Caco-2 (cell line): ENCODE data around the gene POTEB2. TPM values are rescaled to one million over a fixed set of nuclear protein-coding genes. Genes with fewer than 3 reads are reported as not detected.
"Not testable (repeated sequence)": the region's sequence is repeated elsewhere in the genome, so short reads cannot be mapped to it uniquely, and the experiment has no call there.

Source experiments
- Bru-seq: library from RNA; stranded (reverse); fragments of 400-500 nt; gene quantifications from one replicate; lab custom pipeline; 2021; lab: Mats Ljungman, UMichigan
- BruChase-seq, 2 experiments: library from RNA; stranded (reverse); fragments of 400-500 nt; gene quantifications; one replicate each; lab custom pipeline; 2021; lab: Mats Ljungman, UMichigan
- BruUV-seq: library from RNA; stranded (reverse); fragments of 400-500 nt; replicated peaks from 2 replicates; lab custom pipeline; 2021; lab: Mats Ljungman, UMichigan
- CTCF ChIA-PET: fragments of 300-600 bp; sonication (Branson Sonifier 250); formaldehyde crosslinking; loops from one replicate; lab custom pipeline; 2022; ENCODE audit warnings: antibody characterized with exemption; lab: Charles Lee
- POLR2A ChIA-PET: fragments of 300-600 bp; sonication (Branson Sonifier 250); formaldehyde crosslinking; loops from one replicate; lab custom pipeline; 2022; ENCODE audit warnings: antibody characterized with exemption; lab: Charles Lee
- DNase-seq, 2 experiments: peaks; one replicate each; pipeline versions ENCODE4 v3.0.0 to v3.0.0-alpha.2; 2020 to 2022
- H3K27me3 ChIP-seq: replicated peaks from 2 replicates; pipeline ENCODE4 v1.6.0; 2011; ENCODE audit warnings: low read length; ENCODE audit not compliant: control insufficient read depth, insufficient read depth
- H3K36me3 ChIP-seq: 2 replicates; pipeline ENCODE4 v1.5.1; 2011; ENCODE audit warnings: low read length; ENCODE audit not compliant: control insufficient read depth, insufficient read depth
- H3K4me1 ChIP-seq: fragments of 250-450 bp; sonication (Bioruptor Pico); 2 replicates; pipeline ENCODE4 v1.5.1; 2020; ENCODE audit warnings: mild to moderate bottlenecking
- H3K4me3 ChIP-seq: 2 replicates; pipeline ENCODE4 v1.5.1; 2011; ENCODE audit warnings: low read depth, mild to moderate bottlenecking, control low read depth, low read length
- H3K9me3 ChIP-seq: fragments of 250-450 bp; sonication (Bioruptor Pico); 2 replicates; pipeline ENCODE4 v1.5.1; 2020; ENCODE audit warnings: mild to moderate bottlenecking, moderate library complexity
- H3K27ac Mint-ChIP-seq: one replicate; pipeline ENCODE4 v1.8.0; 2022; ENCODE audit warnings: mixed read lengths; ENCODE audit not compliant: unreplicated experiment
- H3K27me3 Mint-ChIP-seq: one replicate; pipeline ENCODE4 v1.8.0; 2022; ENCODE audit warnings: mixed read lengths; ENCODE audit not compliant: insufficient read depth, unreplicated experiment
- H3K36me3 Mint-ChIP-seq: one replicate; pipeline ENCODE4 v1.8.0; 2022; ENCODE audit warnings: mild to moderate bottlenecking, mixed read lengths; ENCODE audit not compliant: insufficient read depth, unreplicated experiment
- H3K4me1 Mint-ChIP-seq: one replicate; pipeline ENCODE4 v1.8.0; 2022; ENCODE audit warnings: low read depth, mixed read lengths; ENCODE audit not compliant: unreplicated experiment
- H3K4me3 Mint-ChIP-seq: one replicate; pipeline ENCODE4 v1.8.0; 2022; ENCODE audit warnings: mild to moderate bottlenecking, moderate library complexity, mixed read lengths; ENCODE audit not compliant: unreplicated experiment
- H3K9me3 Mint-ChIP-seq: one replicate; pipeline ENCODE4 v1.8.0; 2022; ENCODE audit warnings: mixed read lengths; ENCODE audit not compliant: unreplicated experiment
- intact Hi-C: fragments of 100-400 bp; cut with micrococcal nuclease; formaldehyde crosslinking; loops from one replicate; pipeline ENCODE4 v1.10.0; 2022; ENCODE audit not compliant: unreplicated experiment
- long read RNA-seq: library from polyadenylated mRNA; stranded (forward); transcript quantifications from one replicate; pipeline ENCODE4 v2.0.0, GENCODE V29; 2022
- microRNA-seq: library from miRNA; unstranded; fragments of <30 nt; microRNA quantifications from one replicate; pipeline ENCODE4 v1.2.0, GENCODE V29; 2022
- total RNA-seq: library from RNA; stranded (reverse); gene quantifications from 2 replicates; pipeline ENCODE4 v1.2.3, GENCODE V29; 2022

POTEB2 gene
- total RNA-seq (not detected in 2 replicates), Bru-seq, nascent RNA (not detected), BruChase-seq, experiment 1, labeled RNA remaining after a 2-hour chase (not detected), BruChase-seq, experiment 2, labeled RNA remaining after a 6-hour chase (not detected)
- long read RNA-seq: 0 reads

DNA sequence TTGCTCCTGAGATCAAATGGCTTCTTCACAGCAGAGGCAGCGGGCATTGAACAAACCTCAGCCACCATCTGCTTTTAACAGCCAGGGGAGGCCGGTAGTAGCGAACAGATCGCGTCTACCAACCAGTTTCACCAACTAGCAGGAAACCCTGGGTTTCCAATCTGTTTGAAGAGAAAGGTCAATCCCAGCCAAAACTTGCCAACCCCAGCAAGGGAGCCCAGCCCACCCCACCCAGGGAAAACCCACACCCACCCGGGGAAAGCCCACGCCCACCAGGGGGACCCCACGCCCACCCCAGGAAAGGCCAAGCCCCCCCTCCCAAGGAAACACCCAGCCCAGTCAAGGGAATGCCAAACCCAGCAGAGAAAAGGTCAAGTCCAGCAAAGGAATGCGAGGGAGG is at the start of gene POTEB2:
Gene POTEB2 (minus strand): TSS at position 101 of the 400 bp plus-strand sequence. CDS start 33 bp downstream, at position 68.
- DNase-seq, H3K9me3 Mint-ChIP-seq, H3K4me1 ChIP-seq, H3K4me3 ChIP-seq, H3K27me3 ChIP-seq, H3K36me3 Mint-ChIP-seq, CTCF ChIA-PET, POLR2A ChIA-PET, H3K9me3 ChIP-seq, BruUV-seq, H3K27me3 Mint-ChIP-seq, H3K27ac Mint-ChIP-seq, H3K4me1 Mint-ChIP-seq, H3K36me3 ChIP-seq, H3K4me3 Mint-ChIP-seq, intact Hi-C loops: not testable (repeated sequence)

DNA sequence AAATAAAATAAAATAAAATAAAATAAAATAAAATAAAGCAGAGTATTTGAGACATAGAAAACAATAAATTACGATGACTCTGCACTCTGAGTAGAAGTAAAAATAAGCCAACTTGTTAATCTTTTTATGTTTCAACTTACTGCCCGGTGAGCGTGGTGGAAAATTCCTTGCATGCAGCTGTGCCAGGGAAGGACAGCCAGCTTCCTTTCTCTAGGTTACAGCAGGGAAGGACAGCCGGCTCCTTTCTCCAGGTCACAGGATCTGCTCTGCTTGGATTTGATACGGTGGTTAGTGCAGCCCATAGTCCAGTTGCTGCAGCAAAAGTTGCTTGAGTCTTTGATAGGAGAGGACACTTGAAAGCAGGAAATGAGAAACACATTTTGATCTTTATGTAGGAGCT is 13.8 kb upstream of the POTEB2 start:
- H3K36me3 ChIP-seq, DNase-seq, CTCF ChIA-PET, H3K9me3 Mint-ChIP-seq, H3K4me3 Mint-ChIP-seq, H3K4me3 ChIP-seq, BruUV-seq, H3K9me3 ChIP-seq, H3K4me1 Mint-ChIP-seq, H3K27me3 Mint-ChIP-seq, H3K4me1 ChIP-seq, H3K27ac Mint-ChIP-seq, H3K36me3 Mint-ChIP-seq, intact Hi-C loops, POLR2A ChIA-PET, H3K27me3 ChIP-seq: not testable (repeated sequence)

GRCh38 chr15:20878464-20878863 is 12.3 kb upstream of the POTEB2 start:
- not testable (repeated sequence) for H3K4me1 Mint-ChIP-seq, H3K36me3 Mint-ChIP-seq

DNA sequence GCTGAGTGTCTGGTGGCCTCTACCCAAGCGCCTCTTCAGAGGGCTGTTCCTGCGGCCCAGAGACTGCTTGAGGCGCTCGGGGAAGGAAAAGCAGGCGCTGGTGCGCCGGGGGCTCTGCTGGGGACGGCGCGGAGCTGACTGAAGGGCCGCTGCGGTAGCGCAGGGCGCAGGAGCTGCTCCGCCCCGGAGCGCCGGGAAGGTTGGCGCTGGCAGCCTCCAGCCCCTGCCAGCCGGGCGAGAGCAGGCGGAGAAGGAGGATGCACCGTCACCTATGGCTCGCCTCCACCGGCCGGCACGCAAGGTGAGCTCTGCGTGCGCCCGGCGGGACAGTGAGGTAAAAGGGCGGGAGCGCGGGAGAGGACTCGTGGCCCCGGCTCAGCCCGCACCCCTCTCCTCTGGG is 11.7 kb upstream of the POTEB2 start:
- DNase-seq, BruUV-seq, intact Hi-C loops: not testable (repeated sequence)

More at GRCh38 chr15:20878464-20878863, 12.3 kb upstream of the POTEB2 start:
- H3K9me3 ChIP-seq, H3K4me1 ChIP-seq, H3K36me3 ChIP-seq, H3K9me3 Mint-ChIP-seq, intact Hi-C loops, BruUV-seq, H3K27ac Mint-ChIP-seq, H3K27me3 Mint-ChIP-seq, H3K4me3 Mint-ChIP-seq, H3K27me3 ChIP-seq, CTCF ChIA-PET, POLR2A ChIA-PET, DNase-seq, H3K4me3 ChIP-seq: not testable (repeated sequence)

More for the DNA sequence above, 11.7 kb upstream of the POTEB2 start:
- H3K27ac Mint-ChIP-seq, H3K36me3 ChIP-seq, H3K4me1 Mint-ChIP-seq, H3K36me3 Mint-ChIP-seq, H3K27me3 Mint-ChIP-seq, H3K27me3 ChIP-seq, H3K4me1 ChIP-seq, POLR2A ChIA-PET, H3K4me3 ChIP-seq, H3K9me3 Mint-ChIP-seq, H3K4me3 Mint-ChIP-seq, CTCF ChIA-PET, H3K9me3 ChIP-seq: not testable (repeated sequence)

Small RNA genes lying within 50 kb of the gene (microRNA-seq; reads per million reads assigned to microRNA genes)
- not detected for gene MIR3118-2
